B cell (primary cell): Measurements from ENCODE around the gene GNB5. TPM values are rescaled to one million over a fixed set of nuclear protein-coding genes. Genes with fewer than 3 reads are reported as not detected.

Experiments used
- ATAC-seq: fragments of 200-7000 bp; cut with Tn5 transposase; one replicate; pipeline ENCODE4 v1.10.0; 2021; ENCODE audit warnings: low read depth, mild to moderate bottlenecking, moderate number of reproducible peaks, moderate library complexity
- CTCF ChIA-PET: fragments of 350-600 bp; sonication (Branson Sonifier 250); formaldehyde crosslinking; loops from one replicate; lab custom pipeline; 2021; ENCODE audit warnings: antibody characterized with exemption, inconsistent platforms; lab: Charles Lee
- POLR2A ChIA-PET: fragments of 350-600 bp; sonication (Branson Sonifier 250); formaldehyde crosslinking; loops from one replicate; lab custom pipeline; 2021; ENCODE audit warnings: antibody characterized with exemption; lab: Charles Lee
- DNase-seq: peaks from one replicate; pipeline ENCODE4 v3.0.0; 2013
- H2AFZ ChIP-seq: 2 replicates; pipeline ENCODE4 v1.6.1; 2012; ENCODE audit warnings: mild to moderate bottlenecking, low read depth, low read length; ENCODE audit not compliant: insufficient read depth, poor library complexity, severe bottlenecking
- H3K27ac ChIP-seq, 2 donors: 1 replicate in 1 of 2; 2 replicates in 1 of 2; pipeline ENCODE4 v1.5.1; 2012 to 2013; ENCODE audit warnings: low read length in 2 of 2, mild to moderate bottlenecking in 2 of 2, moderate library complexity in 1 of 2
- H3K27me3 ChIP-seq, 4 experiments: fragments of 200-600 bp in 1 of 4; sonication (generic) in 1 of 4; replicated peaks in 1 of 4; 1 replicate in 2 of 4; 2 replicates in 2 of 4; pipeline versions ENCODE4 v1.6.1 to v1.7.0; 2013 to 2016; ENCODE audit warnings: low read length in 3 of 4, mild to moderate bottlenecking in 2 of 4, mixed read lengths in 1 of 4, moderate library complexity in 1 of 4; ENCODE audit not compliant: insufficient read depth in 4 of 4, control insufficient read depth in 3 of 4; ENCODE audit errors: control extremely low read depth in 1 of 4
- H3K36me3 ChIP-seq, 2 experiments: replicated peaks in 1 of 2; 1 replicate in 1 of 2; 2 replicates in 1 of 2; pipeline versions ENCODE4 v1.6.1 to v1.7.1; 2013; ENCODE audit warnings: low read length in 1 of 2; ENCODE audit not compliant: insufficient read depth in 2 of 2, control insufficient read depth in 1 of 2; ENCODE audit errors: control extremely low read depth in 1 of 2, extremely low read depth in 1 of 2
- H3K4me1 ChIP-seq, 2 donors: fragments of 200-600 bp in 1 of 2; sonication (generic) in 1 of 2; 1 replicate in 1 of 2; 2 replicates in 1 of 2; pipeline versions ENCODE4 v1.5.1 to v1.6.1; 2013 to 2017; ENCODE audit warnings: low read length in 2 of 2; ENCODE audit not compliant: control insufficient read depth in 2 of 2, insufficient read depth in 2 of 2
- H3K4me2 ChIP-seq: replicated peaks from 2 replicates; pipeline ENCODE3; 2012; ENCODE audit warnings: mild to moderate bottlenecking, low read depth, low read length; ENCODE audit not compliant: poor library complexity, severe bottlenecking
- H3K4me3 ChIP-seq, 5 experiments: fragments of 200-600 bp in 1 of 5; sonication (generic) in 1 of 5; 1 replicate in 3 of 5; 2 replicates in 2 of 5; pipeline versions ENCODE4 v1.5.1 to v1.7.0; 2011 to 2016; ENCODE audit warnings: low read length in 4 of 5, mild to moderate bottlenecking in 4 of 5, low read depth in 2 of 5, control low read depth in 1 of 5, moderate library complexity in 1 of 5; ENCODE audit not compliant: insufficient read depth in 1 of 5; ENCODE audit errors: control extremely low read depth in 1 of 5, extremely low read depth in 1 of 5
- H3K79me2 ChIP-seq: fragments of 200-600 bp; sonication (generic); one replicate; pipeline ENCODE4 v1.6.0; 2016; ENCODE audit warnings: low read length; ENCODE audit not compliant: control insufficient read depth, insufficient read depth
- H3K9ac ChIP-seq: fragments of 200-600 bp; sonication (generic); 2 replicates; pipeline ENCODE4 v1.6.1; 2017; ENCODE audit warnings: mild to moderate bottlenecking, low read length, moderate library complexity
- H3K9me3 ChIP-seq, 3 donors: one replicate each; pipeline versions ENCODE4 v1.6.1 to v1.7.1; 2013; ENCODE audit warnings: low read length in 2 of 3; ENCODE audit not compliant: control insufficient read depth in 2 of 3, insufficient read depth in 1 of 3; ENCODE audit errors: control extremely low read depth in 1 of 3
- H4K20me1 ChIP-seq: 2 replicates; pipeline ENCODE4 v1.6.0; 2012; ENCODE audit warnings: mild to moderate bottlenecking, low read length; ENCODE audit not compliant: insufficient read depth, control insufficient read depth, poor library complexity, severe bottlenecking
- H3K27ac Mint-ChIP-seq: one replicate; pipeline ENCODE4 v1.8.0; 2021; ENCODE audit warnings: mixed read lengths
- H3K27me3 Mint-ChIP-seq: one replicate; pipeline ENCODE4 v1.8.0; 2021; ENCODE audit warnings: mixed read lengths
- H3K4me1 Mint-ChIP-seq: one replicate; pipeline ENCODE4 v1.8.0; 2021; ENCODE audit warnings: mixed read lengths
- H3K4me3 Mint-ChIP-seq: one replicate; pipeline ENCODE4 v1.8.0; 2021; ENCODE audit warnings: mixed read lengths
- H3K9me3 Mint-ChIP-seq: one replicate; pipeline ENCODE4 v1.8.0; 2022; ENCODE audit warnings: mixed read lengths; ENCODE audit not compliant: insufficient read depth
- CTCF ChIP-seq: fragments of 200-600 bp; IDR thresholded peaks from one replicate; pipeline ENCODE4 v1.8.0; 2022; ENCODE audit warnings: antibody characterized with exemption, mild to moderate bottlenecking
- EZH2 ChIP-seq: IDR thresholded peaks from 2 replicates; pipeline ENCODE4 v1.6.1; 2012; ENCODE audit warnings: borderline replicate concordance, low read depth, mild to moderate bottlenecking, moderate library complexity, low read length; ENCODE audit not compliant: insufficient read depth, poor library complexity, severe bottlenecking
- WGBS: methylation state at CpG from one replicate; pipeline ENCODE4 v1.1.5; 2013; ENCODE audit warnings: missing lambda C conversion rate; ENCODE audit not compliant: insufficient coverage; 5-methylcytosine and 5-hydroxymethylcytosine counted together
- intact Hi-C: fragments of 100-400 bp; cut with micrococcal nuclease; formaldehyde crosslinking; loops from one replicate; pipeline ENCODE4 v1.10.0; 2022
- polyA plus RNA-seq: library from polyadenylated mRNA; depleted of rRNA; stranded (reverse); fragments of >200 nt; gene quantifications from 2 replicates; pipeline ENCODE4 v1.2.3, GENCODE V29; 2012
- total RNA-seq, 2 donors: library from RNA; stranded (reverse); fragments of 120-200 nt in 1 of 2; gene quantifications; 1 replicate in 1 of 2; 2 replicates in 1 of 2; pipeline versions ENCODE4 v1.2.3 to v1.2.4, GENCODE V29; 2013 to 2022

Gene GNB5
- total and polyA plus RNA-seq, 2 donors (not counting 1 experiment from before 2014, with no cell fraction given): 58.5 to 142 TPM

- intact Hi-C loops: no loop called here
- Mint-ChIP-seq H3K27me3 (no peaks in the 10 kb centered on the region), H3K4me1 (peaks cover 22% of the 10 kb centered on the region), H3K9me3 (no peaks in the 10 kb centered on the region), H3K4me3 (no peak overlapping the region), H3K27ac (no peak overlapping the region)
- Histone ChIP-seq H3K79me2 (peaks cover 5% of the 10 kb centered on the region), H3K9ac (no peak overlapping the region), H3K27ac (no peak overlapping the region), H3K4me2 (no peak overlapping the region), H2AFZ (no peak overlapping the region), H3K27me3 (no peaks in the 10 kb centered on the region), H3K4me3 (no peak overlapping the region), H4K20me1 (peaks cover 21% of the 10 kb centered on the region), H3K9me3 (no peaks in the 10 kb centered on the region), H3K36me3 (peaks cover 0 to 82% of the 10 kb centered on the region in 2 experiments), H3K4me1 (peaks cover 0 to 11% of the 10 kb centered on the region in 2 donors)
- POLR2A ChIA-PET: no interaction called here
- 38% methylated on average over 4 of the region's 4 CpGs for WGBS
- peak; percentile 10 for ATAC-seq
- CTCF ChIA-PET: interaction anchor here (1.4 kb wide), 1 partner anchor 28 kb away, joined by 4 read pairs; no protein-coding TSS in a partner anchor
- no peak for DNase-seq
- TF ChIP-seq CTCF (no peak), EZH2 (no peak)
Measured at GRCh38 chr15:52150871-52151270, 40.3 kb downstream of the GNB5 start.

- ATAC-seq: no peak
- Histone ChIP-seq H3K36me3 (peaks cover 0 to 86% of the 10 kb centered on the region in 2 experiments), H3K4me2 (no peak overlapping the region), H2AFZ (no peak overlapping the region), H3K27ac (no peak overlapping the region), H3K9me3 (no peaks in the 10 kb centered on the region), H3K79me2 (no peaks in the 10 kb centered on the region), H3K4me3 (no peak overlapping the region), H3K27me3 (no peaks in the 10 kb centered on the region), H4K20me1 (peaks cover 15% of the 10 kb centered on the region), H3K4me1 (peaks cover 0 to 11% of the 10 kb centered on the region in 2 donors), H3K9ac (no peak overlapping the region)
- CTCF ChIA-PET: interaction anchor here (1.0 to 1.5 kb wide), 3 partner anchors 9 to 29 kb away, joined by 4 read pairs; no protein-coding TSS in a partner anchor
- TF ChIP-seq CTCF: no peak
- no peak for TF ChIP-seq EZH2
- Mint-ChIP-seq H3K9me3 (no peaks in the 10 kb centered on the region), H3K27me3 (no peaks in the 10 kb centered on the region), H3K27ac (no peak overlapping the region), H3K4me3 (no peak overlapping the region), H3K4me1 (peaks cover 15% of the 10 kb centered on the region)
- no peak for DNase-seq
- intact Hi-C loops: no loop called here
- POLR2A ChIA-PET: no interaction called here
- 93% methylated on average over 8 of the region's 9 CpGs for WGBS
Measured at GRCh38 chr15:52150043-52150825, 41.0 kb downstream of the GNB5 start.
